NCI-H2171 (cell line): Measurements from ENCODE around the gene GAS6.
A peak's percentile ranks its signal among the peaks of the same experiment; 100 is the strongest.
"Not testable (repeated sequence)": the region's sequence is repeated elsewhere in the genome, so short reads cannot be mapped to it uniquely, and the experiment has no call there.

Experiments
- DNase-seq: peaks from one replicate; lab custom pipeline; 2025; lab: John Stamatoyannopoulos, UW

GAS6 gene

GRCh38 chr13:113837560-113838355, 26.1 kb downstream of the GAS6 start:
- DNase-seq, result peak; percentile 61

GRCh38 chr13:113836768-113837559, 26.9 kb downstream of the GAS6 start:
- DNase-seq, result peak; percentile 54

DNA sequence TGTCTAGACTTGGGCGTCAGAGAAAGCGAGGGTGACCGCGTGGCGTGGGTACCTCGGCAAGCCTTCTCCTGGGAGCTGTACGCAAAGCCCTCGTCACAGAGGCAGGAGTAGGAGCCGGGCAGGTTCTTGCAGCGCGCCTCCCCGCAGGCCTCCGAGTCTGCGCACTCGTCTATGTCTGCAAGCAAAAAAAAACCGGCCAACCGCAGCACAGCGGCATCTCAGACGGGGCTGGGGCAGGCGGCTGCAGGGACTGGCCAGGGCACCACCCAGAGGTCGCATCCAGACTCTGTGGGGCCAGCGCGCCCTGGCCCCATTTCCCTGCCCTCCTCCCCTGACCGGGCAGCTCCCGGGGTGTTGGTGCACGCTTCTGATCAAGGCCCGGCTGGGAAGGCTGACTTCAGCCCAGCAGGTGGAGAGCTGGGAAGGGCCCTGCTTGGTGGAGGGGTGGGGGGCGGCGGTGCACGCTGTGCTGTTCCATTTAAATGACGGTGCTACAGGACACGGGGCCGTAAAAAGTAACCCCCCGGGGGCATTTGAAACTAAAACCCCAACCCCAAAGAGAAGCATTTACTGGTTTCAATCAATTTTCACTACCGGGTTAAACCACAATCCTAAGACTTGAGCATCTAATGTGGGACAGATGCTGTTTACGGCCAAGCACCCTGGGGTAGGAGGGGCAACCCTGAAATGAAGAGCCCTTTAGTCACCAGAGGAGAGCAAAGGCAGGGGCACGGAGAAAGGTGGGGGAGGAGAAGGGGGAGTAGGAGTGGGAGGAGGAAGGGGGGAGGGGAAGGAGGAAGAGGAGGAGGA, 28.2 kb downstream of the GAS6 start:
- peak; percentile 98 for DNase-seq

- no peak for DNase-seq
Measured at GRCh38 chr13:113834496-113835200, 29.2 kb downstream of the GAS6 start.

DNA sequence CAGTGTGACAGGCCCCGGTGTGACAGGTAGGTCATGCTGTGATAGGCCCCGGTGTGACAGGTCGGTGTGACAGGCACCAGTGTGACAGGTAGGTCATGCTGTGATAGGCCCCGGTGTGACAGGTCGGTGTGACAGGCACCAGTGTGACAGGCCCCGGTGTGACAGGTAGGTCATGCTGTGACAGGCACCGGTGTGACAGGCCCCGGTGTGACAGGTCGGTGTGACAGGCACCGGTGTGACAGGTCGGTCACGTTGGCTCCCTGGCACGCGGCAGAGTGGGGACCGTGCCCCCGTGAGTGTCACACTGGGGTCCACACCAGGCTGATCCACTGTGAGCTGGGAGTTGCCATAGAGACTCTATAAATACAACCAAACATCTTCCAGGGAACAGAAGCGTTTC, 29.9 kb downstream of the GAS6 start:
- DNase-seq, result not testable (repeated sequence)

- no peak for DNase-seq
Measured at GRCh38 chr13:113833111-113833830, 30.6 kb downstream of the GAS6 start.

GRCh38 chr13:113832631-113833030, 31.2 kb downstream of the GAS6 start:
- no peak for DNase-seq

DNA sequence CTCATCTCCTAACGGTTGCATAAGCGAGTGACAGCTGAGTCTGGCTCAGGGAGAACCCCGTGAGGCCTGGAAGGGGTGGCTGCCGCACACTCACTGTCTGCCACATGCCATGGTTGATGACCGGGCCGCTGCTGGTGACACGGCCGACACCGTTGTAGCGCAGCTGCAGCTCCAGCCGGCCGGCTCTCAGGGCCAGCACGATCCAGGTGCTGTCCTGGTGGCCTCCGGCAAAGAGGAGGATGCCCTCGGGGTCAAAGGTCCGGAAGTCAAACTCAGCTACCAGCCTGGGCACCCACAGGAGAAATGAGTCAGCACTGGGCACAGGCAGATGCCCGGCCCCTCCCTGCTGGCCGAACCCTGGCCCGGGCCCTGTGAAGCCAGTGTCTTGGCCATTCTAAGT, 31.7 kb downstream of the GAS6 start:
- no peak for DNase-seq

GRCh38 chr13:113831061-113831460, 32.8 kb downstream of the GAS6 start:
- DNase-seq, result no peak

GRCh38 chr13:113830426-113830950, 33.4 kb downstream of the GAS6 start:
- not testable (repeated sequence) for DNase-seq

DNA sequence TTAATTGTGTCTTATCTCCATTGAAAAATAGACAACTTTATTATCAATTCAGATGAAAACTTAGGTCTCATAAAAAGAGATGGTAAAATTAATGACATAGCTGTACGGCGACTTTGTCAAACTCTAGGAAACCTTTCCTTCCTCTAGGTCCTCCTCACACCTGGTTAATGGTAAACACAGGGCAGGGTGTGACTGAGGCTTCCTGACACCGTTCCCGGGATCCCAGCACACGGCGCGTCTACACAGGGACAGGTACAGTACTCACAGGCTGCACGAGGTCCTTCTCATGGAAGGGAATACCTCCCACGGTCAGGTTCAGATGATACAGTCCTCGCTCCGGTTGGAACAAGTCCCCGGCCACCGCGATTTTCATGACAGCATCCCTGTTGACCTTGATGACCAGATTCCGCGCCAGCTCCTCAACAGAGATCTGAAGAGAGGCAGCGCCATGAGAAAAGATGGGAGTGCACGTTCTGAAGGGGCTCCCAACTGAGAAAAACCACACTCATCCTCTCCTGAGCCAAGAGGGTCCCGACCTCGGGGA, 35.5 kb downstream of the GAS6 start:
- DNase-seq, result no peak

DNA sequence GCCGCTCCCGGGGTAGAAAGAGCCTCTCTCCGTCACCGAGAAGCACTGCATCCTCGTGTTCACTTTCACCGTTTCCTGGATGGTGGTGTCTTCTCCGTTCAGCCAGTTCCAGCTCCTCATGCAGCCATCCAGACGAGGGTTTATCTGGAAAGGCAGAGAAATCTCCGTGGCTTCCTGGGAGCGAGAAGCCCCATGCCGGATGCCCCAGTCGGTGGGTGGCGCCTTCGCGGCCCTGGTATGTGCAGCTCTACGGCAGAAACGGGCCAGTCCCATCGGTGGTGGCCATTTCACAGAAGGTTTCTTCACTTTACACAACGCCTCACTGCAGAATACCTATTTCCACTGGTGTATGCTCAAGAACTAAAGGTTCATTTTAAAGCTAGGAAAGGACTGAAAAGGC, 36.9 kb downstream of the GAS6 start:
- DNase-seq, result no peak

GRCh38 chr13:113826446-113826845, 37.4 kb downstream of the GAS6 start:
- DNase-seq, result not testable (repeated sequence)

DNA sequence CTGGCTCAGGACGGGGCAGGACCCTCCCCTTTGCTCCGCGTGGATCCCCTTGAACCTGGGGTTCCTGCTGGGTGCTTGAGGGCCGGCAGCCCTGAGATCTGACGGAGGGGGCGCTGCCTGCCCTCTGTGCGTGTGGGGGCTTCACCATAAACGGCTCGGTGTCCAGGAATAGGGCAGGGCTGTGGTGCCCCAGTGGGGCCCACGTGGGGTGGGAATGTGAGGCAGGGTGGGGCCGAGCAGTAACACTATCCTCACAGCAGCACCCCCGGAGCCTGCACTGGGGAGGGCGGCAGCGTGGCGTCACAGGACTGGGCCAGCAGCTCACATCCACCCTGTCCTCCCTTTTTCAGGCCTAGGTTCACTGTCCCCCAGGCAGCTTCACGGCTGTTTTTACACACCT, 38.0 kb downstream of the GAS6 start:
- DNase-seq, result no peak

GRCh38 chr13:113823771-113824170, 40.1 kb downstream of the GAS6 start:
- no peak for DNase-seq

DNA sequence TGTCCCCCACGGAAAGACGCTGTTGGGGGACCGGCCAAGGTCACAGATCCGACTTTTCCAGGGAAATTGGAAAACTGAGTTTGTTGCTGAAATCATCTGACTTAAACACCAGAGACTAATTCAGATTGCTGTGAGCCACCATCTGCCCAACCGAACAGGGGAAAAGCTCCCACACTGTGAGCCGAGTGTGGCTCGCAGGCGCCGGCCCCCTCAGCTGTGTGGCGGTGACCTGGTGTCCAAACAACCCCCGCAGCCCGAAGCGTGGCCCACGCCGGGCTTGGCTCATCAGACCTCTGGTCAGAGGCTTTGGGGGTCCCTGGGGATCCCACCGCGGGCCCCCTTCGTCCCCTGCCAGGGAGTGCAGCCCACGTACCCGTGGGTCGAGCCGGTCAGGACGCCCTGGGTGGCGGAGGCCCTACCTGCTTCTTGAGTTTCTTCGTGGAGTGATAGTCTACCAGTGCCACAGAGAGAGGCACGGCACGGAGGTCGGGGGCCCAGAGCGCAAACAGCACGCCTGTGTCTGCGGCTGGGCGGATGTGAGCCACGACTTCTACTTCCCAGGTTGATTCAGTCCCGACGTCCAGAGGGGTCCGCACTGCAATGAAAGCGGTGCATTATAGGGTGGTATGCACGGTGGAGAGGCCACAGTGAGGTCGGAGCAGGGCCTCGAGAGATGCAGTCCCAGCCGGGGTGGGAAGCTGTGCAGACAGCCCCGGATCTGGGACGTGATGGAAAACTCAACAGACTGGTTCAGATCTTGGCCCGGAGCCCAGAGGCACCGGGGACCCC, 40.7 kb downstream of the GAS6 start:
- DNase-seq, result no peak

DNA sequence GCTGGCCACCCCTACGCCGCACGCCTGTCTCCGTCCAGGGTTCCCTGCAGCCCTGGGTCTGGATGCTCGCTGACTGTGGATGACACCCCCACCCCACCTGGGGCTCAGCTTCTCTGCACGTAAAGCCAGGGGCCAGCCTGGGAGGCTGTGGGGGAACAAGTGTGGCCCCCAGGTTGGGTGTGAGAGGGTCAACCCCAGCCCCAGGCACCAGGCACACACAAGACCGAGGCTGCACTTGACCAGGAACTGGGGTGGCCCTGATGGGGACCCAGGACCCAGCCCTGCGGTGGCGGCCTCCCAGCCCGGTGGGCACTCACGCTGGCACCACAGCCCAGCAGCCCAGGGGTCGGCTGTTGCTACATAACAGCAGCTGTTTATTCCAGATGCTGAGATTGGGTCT, 41.6 kb downstream of the GAS6 start:
- DNase-seq, result no peak

GRCh38 chr13:113821847-113822246, 42.0 kb downstream of the GAS6 start:
- DNase-seq, result no peak

DNA sequence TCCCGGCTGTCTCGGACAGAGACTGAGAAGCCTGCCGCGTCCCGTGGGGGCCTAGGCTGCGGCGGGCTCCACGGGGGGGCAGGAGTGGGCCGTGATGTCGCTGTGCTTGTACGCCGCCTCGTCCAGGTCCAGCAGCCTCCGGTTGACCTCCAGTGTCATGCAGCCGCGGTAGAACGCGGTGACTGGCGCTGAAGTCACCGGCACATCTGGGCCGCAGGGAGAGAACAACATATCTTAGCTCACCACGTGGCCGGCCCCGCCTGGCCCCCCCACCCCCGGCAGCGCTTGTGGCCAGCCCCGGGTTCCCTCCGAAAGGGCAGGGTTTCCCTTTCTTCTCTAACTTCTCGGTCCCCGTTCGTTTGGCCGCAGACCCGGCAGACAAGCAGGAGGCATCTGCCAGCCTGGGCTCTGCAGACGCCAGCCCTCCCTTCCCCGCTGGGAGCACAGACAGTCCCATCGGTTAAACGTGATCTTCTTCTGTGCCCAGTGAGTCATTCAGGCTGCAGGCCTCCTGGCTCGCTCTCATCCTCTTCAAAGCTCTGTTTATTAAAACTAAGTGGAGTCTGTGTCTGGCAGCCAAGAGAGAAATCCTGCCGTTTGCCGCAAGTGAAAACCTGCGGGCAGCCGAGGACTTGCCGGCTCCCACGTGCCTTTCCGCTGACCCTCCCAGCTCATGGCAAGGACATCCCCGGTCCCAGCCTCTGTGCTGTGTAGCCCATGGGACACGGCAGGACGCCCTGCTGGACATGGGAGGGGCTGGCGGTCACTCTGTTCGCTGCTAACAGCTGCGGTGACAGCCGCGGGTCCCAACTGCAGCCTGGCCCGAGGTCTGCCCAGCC, 42.8 kb downstream of the GAS6 start:
- peak; percentile 57 for DNase-seq
